HK-2 (cell line): ENCODE data around the gene CYBA.

Experiments used
- DNase-seq: peaks from one replicate; pipeline ENCODE4 v3.0.0-alpha.2; 2018; ENCODE audit not compliant: unreplicated experiment

CYBA gene

GRCh38 chr16:88631920-88632586 lies 18.8 kb downstream of the CYBA start:
- no peak for DNase-seq

GRCh38 chr16:88631384-88631783 lies 19.5 kb downstream of the CYBA start:
- DNase-seq, result no peak

GRCh38 chr16:88630941-88631340 lies 19.9 kb downstream of the CYBA start:
- DNase-seq, result no peak

GRCh38 chr16:88630433-88630832 lies 20.4 kb downstream of the CYBA start:
- DNase-seq, result no peak

GRCh38 chr16:88629835-88630234 lies 21.0 kb downstream of the CYBA start:
- no peak for DNase-seq

- DNase-seq, result no peak
Measured at GRCh38 chr16:88628512-88628974, 22.3 kb downstream of the CYBA start.

- DNase-seq, result no peak
Measured at GRCh38 chr16:88627531-88628411, 23.1 kb downstream of the CYBA start.

- DNase-seq, result no peak
Measured at GRCh38 chr16:88626646-88627045, 24.2 kb downstream of the CYBA start.

- DNase-seq, result no peak
Measured at GRCh38 chr16:88624977-88625576, 25.8 kb downstream of the CYBA start.

- DNase-seq, result no peak
Measured at GRCh38 chr16:88624481-88624880, 26.4 kb downstream of the CYBA start.

GRCh38 chr16:88623858-88624257 lies 27.0 kb downstream of the CYBA start:
- DNase-seq, result no peak

- no peak for DNase-seq
Measured at GRCh38 chr16:88622866-88623265, 28.0 kb downstream of the CYBA start.

GRCh38 chr16:88622125-88622524 lies 28.7 kb downstream of the CYBA start:
- no peak for DNase-seq

GRCh38 chr16:88619859-88620815 lies 30.7 kb downstream of the CYBA start:
- no peak for DNase-seq

GRCh38 chr16:88618956-88619667 lies 31.7 kb downstream of the CYBA start:
- no peak for DNase-seq

- no peak for DNase-seq
Measured at GRCh38 chr16:88618182-88618955, 32.5 kb downstream of the CYBA start.

GRCh38 chr16:88617268-88618031 lies 33.4 kb downstream of the CYBA start:
- DNase-seq, result no peak

GRCh38 chr16:88616736-88617135 lies 34.1 kb downstream of the CYBA start:
- DNase-seq, result no peak

GRCh38 chr16:88616320-88616719 lies 34.5 kb downstream of the CYBA start:
- no peak for DNase-seq
